Adrenal gland (tissue), 5 donors: ENCODE results near the gene ANO2.

Experiments
- CTCF ChIP-seq, 6 experiments: fragments of 450-650 bp in 4 of 6; fragments of 200-600 bp in 2 of 6; sonication (generic) in 1 of 6; IDR thresholded peaks; 1 replicate in 5 of 6; 2 replicates in 1 of 6; pipeline versions ENCODE4 v1.5.1 to v1.8.0; 2016 to 2021; ENCODE audit warnings: antibody characterized with exemption in 6 of 6, mild to moderate bottlenecking in 2 of 6, moderate library complexity in 1 of 6
- POLR2A ChIP-seq, 2 donors: fragments of 450-650 bp; IDR thresholded peaks; one replicate each; pipeline ENCODE4 v1.6.1; 2017; ENCODE audit warnings: antibody characterized with exemption in 2 of 2, mild to moderate bottlenecking in 2 of 2, moderate library complexity in 1 of 2
- donor health status: DM: no; HTN: no; CAD: no.

- TF ChIP-seq CTCF (IDR thresholded peaks at IDR 0.05) (no peak), POLR2A (IDR thresholded peaks at IDR 0.05) (no peak)
Measured at GRCh38 chr12:5650829-5651461, 294.1 kb downstream of the ANO2 start.
